HG03354 (cell line): Measurements from ENCODE around the gene MYO1E.
"Not testable (repeated sequence)": the region's sequence is repeated elsewhere in the genome, so short reads cannot be mapped to it uniquely, and the experiment has no call there.

Experiments
- ATAC-seq: cut with Tn5 transposase; IDR thresholded peaks from one replicate; pipeline ENCODE4 v1.9.1; 2021; ENCODE audit warnings: mild to moderate bottlenecking; ENCODE audit not compliant: unreplicated experiment, poor library complexity, severe bottlenecking

Gene MYO1E

DNA sequence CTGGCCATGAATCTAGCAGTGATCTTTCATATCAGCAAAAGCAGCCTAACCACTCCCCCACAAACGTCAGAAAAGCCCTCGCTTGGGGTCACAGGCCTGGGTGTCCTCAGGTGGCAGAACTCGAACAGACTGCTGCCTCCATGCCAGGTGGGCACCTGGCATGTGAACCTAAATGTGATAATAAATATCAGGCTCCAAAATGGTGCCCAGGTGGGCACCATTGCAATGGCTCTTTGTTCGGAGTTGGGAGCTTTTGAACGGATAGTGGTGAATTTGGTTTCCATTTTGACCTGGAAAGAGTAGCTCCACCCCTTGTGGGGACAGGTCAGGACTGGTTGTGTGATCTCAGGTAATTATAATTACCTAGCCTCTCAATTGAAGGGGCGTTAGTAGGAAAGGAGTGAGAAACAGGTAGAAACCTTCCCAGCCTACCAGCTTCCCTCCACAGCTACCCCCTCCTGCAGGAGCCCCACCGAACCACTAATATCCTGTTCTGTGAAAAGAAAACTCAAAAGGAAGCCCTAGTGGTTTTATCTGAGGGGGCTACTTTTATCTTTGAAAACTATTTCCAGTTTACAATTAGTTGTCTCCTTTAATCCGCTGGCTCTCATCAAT, 18.1 kb downstream of the MYO1E start:
- ATAC-seq = no peak

GRCh38 chr15:59353994-59354416, 18.7 kb downstream of the MYO1E start:
- no peak for ATAC-seq

GRCh38 chr15:59352683-59353082, 20.0 kb downstream of the MYO1E start:
- ATAC-seq = no peak

GRCh38 chr15:59352189-59352588, 20.5 kb downstream of the MYO1E start:
- no peak for ATAC-seq

DNA sequence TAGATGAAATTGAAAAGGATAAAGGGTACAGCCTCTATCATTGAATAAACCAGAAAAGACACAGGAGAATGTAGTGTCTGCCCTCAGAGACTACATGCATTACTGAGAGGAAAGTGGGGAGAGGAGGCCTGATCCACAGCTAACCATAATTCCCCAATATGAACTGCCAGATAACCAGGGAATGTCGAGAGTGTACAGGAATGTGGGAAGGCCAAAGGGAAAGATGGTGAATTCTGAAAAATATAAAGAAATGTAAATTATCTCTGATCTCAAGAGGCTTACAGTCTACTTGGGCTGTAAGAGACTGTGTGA, 22.3 kb downstream of the MYO1E start:
- no peak for ATAC-seq

DNA sequence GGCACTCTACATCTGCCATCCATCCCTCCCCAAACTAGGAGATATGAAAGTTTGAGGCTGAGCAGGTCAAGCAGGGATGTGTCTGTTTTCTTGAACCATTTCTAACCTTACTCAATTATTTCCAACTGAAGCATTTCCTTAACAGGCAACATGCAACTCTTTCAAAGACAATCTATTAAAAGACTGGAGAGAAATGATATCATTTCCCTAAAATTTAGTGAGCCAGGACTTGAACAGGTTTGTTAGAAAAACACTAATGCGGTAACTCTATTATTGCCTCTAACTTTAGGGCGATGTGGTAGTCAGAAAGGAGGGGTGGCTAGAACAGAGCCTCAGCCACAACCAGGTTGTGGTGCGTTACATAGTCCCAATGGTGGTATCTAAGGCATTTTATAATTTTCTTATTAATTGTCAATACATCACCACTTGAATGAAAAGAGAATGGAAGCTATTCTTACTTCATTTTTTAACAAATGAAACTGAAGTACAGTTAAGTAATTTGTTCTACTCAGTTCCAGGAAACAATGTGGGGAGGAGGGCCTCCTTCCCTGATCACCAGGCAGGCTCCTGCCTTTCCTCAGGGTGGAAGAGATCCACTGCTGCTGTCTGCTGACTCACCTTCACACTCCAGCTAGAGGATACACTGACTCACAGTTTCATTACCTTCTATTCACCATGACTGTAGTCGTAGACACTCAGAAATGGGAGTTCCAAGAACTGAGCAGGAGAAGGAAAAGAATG, 22.8 kb downstream of the MYO1E start:
- ATAC-seq = no peak

DNA sequence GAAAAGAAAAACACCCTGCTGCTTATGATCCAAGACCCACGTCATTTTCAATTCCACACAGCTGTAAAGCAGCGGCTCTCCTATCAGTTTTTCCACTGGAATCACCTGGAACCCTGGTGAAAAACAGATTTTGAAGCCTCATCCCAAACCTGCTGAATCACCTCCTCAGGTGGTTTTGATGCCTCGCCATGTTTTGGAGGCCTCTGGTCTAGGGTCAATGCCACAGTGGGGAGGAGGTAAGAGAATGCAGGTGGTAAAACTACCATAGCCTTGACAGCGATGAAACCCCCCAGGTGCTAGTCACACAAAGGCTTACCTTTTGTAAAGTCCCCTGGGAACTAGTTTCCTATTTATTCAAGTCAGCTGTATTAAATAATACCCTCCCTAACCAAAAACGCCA, 24.8 kb downstream of the MYO1E start:
- ATAC-seq = no peak

GRCh38 chr15:59346951-59347350, 25.7 kb downstream of the MYO1E start:
- no peak for ATAC-seq

- ATAC-seq = no peak
Measured at GRCh38 chr15:59345326-59345725, 27.3 kb downstream of the MYO1E start.

DNA sequence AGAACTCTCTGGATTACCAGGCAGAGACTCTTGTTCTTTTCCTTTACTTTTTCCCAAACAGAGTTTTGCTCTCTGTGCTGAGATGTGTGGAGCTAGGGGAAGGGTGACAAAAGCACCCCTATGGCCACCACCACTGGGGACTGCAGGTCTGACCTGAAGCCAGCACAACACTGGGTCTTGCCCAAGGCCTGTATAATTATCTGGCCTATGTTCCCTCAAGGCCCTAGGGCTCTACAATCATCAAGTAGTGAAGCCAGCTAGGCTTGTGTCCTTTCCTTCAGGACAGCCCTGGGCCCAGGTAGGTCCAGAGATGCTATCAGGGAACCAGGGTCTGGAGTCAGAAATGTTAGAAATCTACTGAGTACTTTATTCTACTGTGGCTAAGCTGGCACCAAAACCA, 28.4 kb downstream of the MYO1E start:
- no peak for ATAC-seq

- no peak for ATAC-seq
Measured at GRCh38 chr15:59340325-59340724, 32.3 kb downstream of the MYO1E start.

- ATAC-seq = no peak
Measured at GRCh38 chr15:59339252-59339672, 33.4 kb downstream of the MYO1E start.

DNA sequence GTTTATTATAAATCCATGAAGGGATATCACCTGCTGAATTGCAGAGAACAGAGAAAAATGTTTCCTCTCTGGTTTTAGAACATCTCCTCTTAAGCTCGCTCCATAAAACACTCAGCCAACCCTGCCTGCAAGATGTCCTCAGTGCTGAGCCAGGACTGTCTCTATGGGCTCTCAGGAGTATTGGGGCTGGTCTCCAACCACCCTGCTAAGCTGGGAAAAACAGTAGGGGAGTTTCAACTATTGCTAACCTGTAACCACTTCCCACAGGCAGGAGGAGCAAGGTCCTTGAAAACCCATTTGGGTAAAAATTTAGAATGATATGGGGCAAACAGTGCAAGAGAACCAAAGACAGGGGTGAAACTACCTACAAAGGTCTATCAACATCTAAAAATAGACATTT, 34.3 kb downstream of the MYO1E start:
- ATAC-seq = no peak

DNA sequence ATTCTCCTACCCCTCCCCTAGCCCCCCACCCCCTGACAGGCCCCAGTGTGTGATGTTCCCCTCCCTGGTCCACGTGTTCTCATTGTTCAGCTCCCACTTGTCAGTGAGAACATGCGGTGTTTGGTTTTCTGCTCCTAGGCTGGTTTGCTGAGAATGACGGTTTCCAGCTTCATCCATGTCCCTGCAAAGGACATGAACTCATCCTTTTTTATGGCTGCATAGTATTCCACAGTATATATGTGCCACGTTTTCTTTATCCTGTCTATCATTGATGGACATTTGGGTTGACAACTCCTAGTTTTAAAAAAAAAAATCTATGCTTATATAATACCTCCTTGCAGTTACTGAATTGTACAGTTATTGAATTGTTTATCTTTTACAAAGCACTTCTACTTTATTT, 35.9 kb downstream of the MYO1E start:
- not testable (repeated sequence) for ATAC-seq

GRCh38 chr15:59335207-59335786, 37.4 kb downstream of the MYO1E start:
- no peak for ATAC-seq

DNA sequence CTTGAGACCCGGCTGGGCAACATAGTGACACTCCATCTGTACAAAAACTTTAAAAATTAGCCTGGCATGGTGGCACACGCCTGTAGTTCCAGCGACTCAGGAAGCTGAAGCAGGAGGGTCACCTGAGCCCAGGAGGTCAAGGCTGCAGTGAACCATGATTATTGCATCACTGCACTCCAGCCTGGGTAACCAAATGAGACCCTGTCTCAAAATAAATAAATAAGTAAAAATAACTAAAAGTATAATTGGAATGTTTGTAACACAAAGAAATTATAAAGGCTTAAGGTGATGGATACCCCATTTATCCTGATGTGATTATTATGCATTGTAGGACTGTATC, 38.6 kb downstream of the MYO1E start:
- no peak for ATAC-seq

GRCh38 chr15:59333401-59334075, 39.1 kb downstream of the MYO1E start:
- ATAC-seq = no peak

DNA sequence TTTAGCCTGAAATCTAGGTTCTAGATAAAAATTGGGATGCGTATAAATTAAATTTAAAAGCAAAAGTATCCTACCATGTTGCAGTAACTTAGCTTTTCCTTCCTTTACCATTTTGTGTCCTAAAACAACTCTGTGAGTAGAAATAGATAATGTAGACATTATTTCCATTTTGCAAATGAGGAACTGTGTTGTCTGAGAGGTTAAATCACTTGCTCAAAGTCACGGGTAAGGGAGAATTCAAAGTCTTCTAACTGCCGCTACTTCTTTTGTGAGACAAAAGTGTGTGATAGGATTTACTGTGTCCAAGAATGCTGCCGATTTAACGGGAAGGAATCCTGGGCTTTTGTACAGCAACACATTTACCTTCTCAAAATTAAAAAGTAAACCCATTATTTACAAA, 40.7 kb downstream of the MYO1E start:
- ATAC-seq = no peak

- no peak for ATAC-seq
Measured at GRCh38 chr15:59330649-59331048, 42.0 kb downstream of the MYO1E start.

- no peak for ATAC-seq
Measured at GRCh38 chr15:59329570-59330350, 42.9 kb downstream of the MYO1E start.
